Endothelial cell of umbilical vein (primary cell): ENCODE measurements around the gene BCR. TPM values are rescaled to one million over a fixed set of nuclear protein-coding genes. Genes with fewer than 3 reads are reported as not detected.

Experiments used
- BruUV-seq: library from RNA; stranded (reverse); fragments of 400-500 nt; replicated peaks from 2 replicates; lab custom pipeline; 2021; lab: Mats Ljungman, UMichigan
- CTCF ChIA-PET: fragments of 300-600, 350-600 bp; sonication (Branson Sonifier 250); formaldehyde crosslinking; loops from one replicate; lab custom pipeline; 2021; ENCODE audit warnings: antibody characterized with exemption, inconsistent platforms; lab: Charles Lee
- POLR2A ChIA-PET: fragments of 300-600, 350-600 bp; sonication (Branson Sonifier 250); formaldehyde crosslinking; loops from one replicate; lab custom pipeline; 2021; ENCODE audit warnings: antibody characterized with exemption, inconsistent platforms; lab: Charles Lee
- DNase-seq: peaks from one replicate; pipeline ENCODE4 v3.0.0-alpha.2; 2011; ENCODE audit warnings: low read depth, low spot score
- FAIRE-seq: peaks from 2 replicates; lab custom pipeline; 2011; peaks lifted over from hg19 to GRCh38; lab: Jason Lieb, UNC
- H2AFZ ChIP-seq: 2 replicates; pipeline ENCODE4 v1.6.0; 2012; ENCODE audit warnings: low read depth, low read length, control low read depth, inconsistent platforms
- H3K27ac ChIP-seq: 2 replicates; pipeline ENCODE4 v1.5.1; 2011; ENCODE audit warnings: low read depth, mild to moderate bottlenecking, control low read depth, low read length, moderate library complexity; ENCODE audit not compliant: insufficient read depth
- H3K27me3 ChIP-seq, 2 experiments: 2 replicates each; pipeline versions ENCODE4 v1.6.0 to v1.6.1; 2011; ENCODE audit warnings: low read length in 2 of 2, mixed read lengths in 1 of 2; ENCODE audit not compliant: control insufficient read depth in 2 of 2, insufficient read depth in 2 of 2
- H3K36me3 ChIP-seq, 2 experiments: 2 replicates in 1 of 2; 3 replicates in 1 of 2; pipeline ENCODE4 v1.5.1; 2011; ENCODE audit warnings: low read length in 2 of 2, mild to moderate bottlenecking in 1 of 2, moderate library complexity in 1 of 2; ENCODE audit not compliant: control insufficient read depth in 2 of 2, insufficient read depth in 2 of 2; ENCODE audit errors: extremely low read depth in 1 of 2
- H3K4me1 ChIP-seq: 3 replicates; pipeline ENCODE4 v1.5.1; 2011; ENCODE audit warnings: mild to moderate bottlenecking, low read length; ENCODE audit not compliant: control insufficient read depth, insufficient read depth; ENCODE audit errors: extremely low read depth
- H3K4me2 ChIP-seq: 2 replicates; pipeline ENCODE4 v1.6.1; 2011; ENCODE audit warnings: low read length, control low read depth, mixed read lengths; ENCODE audit not compliant: insufficient read depth
- H3K4me3 ChIP-seq, 3 experiments: fragments of 200-600 bp in 1 of 3; sonication (generic), shearing (Covaris generic) in 1 of 3; replicated peaks in 1 of 3; 2 replicates each; pipeline ENCODE4 v1.5.1; 2011 to 2016; ENCODE audit warnings: control low read depth in 3 of 3, low read length in 3 of 3, mild to moderate bottlenecking in 2 of 3, inconsistent platforms in 1 of 3, low read depth in 1 of 3, moderate library complexity in 1 of 3; ENCODE audit not compliant: insufficient read depth in 1 of 3
- H3K79me2 ChIP-seq: 2 replicates; pipeline ENCODE4 v1.6.0; 2012; ENCODE audit warnings: low read length, inconsistent platforms; ENCODE audit not compliant: control insufficient read depth, insufficient read depth
- H3K9ac ChIP-seq: replicated peaks from 2 replicates; pipeline ENCODE3; 2011; ENCODE audit warnings: low read length, control low read depth; ENCODE audit not compliant: insufficient read depth; ENCODE audit errors: extremely low read depth
- H3K9me1 ChIP-seq: replicated peaks from 3 replicates; pipeline ENCODE4 v1.6.0; 2011; ENCODE audit warnings: mild to moderate bottlenecking, low read length; ENCODE audit not compliant: control insufficient read depth, insufficient read depth; ENCODE audit errors: extremely low read depth
- H3K9me3 ChIP-seq: replicated peaks from 2 replicates; pipeline ENCODE4 v1.5.1; 2012; ENCODE audit warnings: low read length, inconsistent platforms; ENCODE audit not compliant: control insufficient read depth, insufficient read depth
- H4K20me1 ChIP-seq: replicated peaks from 2 replicates; pipeline ENCODE3; 2011; ENCODE audit warnings: mild to moderate bottlenecking, low read length; ENCODE audit not compliant: control insufficient read depth, insufficient read depth; ENCODE audit errors: extremely low read depth
- CTCF ChIP-seq, 2 donors: IDR thresholded peaks; 1 replicate in 1 of 2; 2 replicates in 1 of 2; pipeline ENCODE4 v1.5.1; 2011; ENCODE audit warnings: low read length in 2 of 2, mild to moderate bottlenecking in 2 of 2, moderate library complexity in 2 of 2, control low read depth in 1 of 2, inconsistent platforms in 1 of 2, low read depth in 1 of 2; ENCODE audit not compliant: insufficient read depth in 1 of 2; ENCODE audit errors: extremely low read depth in 1 of 2
- EZH2 ChIP-seq: IDR thresholded peaks from 2 replicates; pipeline ENCODE4 v1.6.1; 2012; ENCODE audit warnings: borderline replicate concordance, low read depth, mild to moderate bottlenecking, moderate library complexity, low read length, inconsistent platforms; ENCODE audit not compliant: severe bottlenecking
- FOS ChIP-seq: IDR thresholded peaks from 2 replicates; pipeline ENCODE4 v1.6.1; 2011; ENCODE audit warnings: mild to moderate bottlenecking, low read length, moderate library complexity, borderline replicate concordance; ENCODE audit not compliant: insufficient read depth
- GATA2 ChIP-seq: IDR thresholded peaks from 2 replicates; pipeline ENCODE4 v1.7.0; 2011; ENCODE audit warnings: low read depth, mild to moderate bottlenecking, moderate library complexity, mixed read lengths, low read length; ENCODE audit not compliant: insufficient read length, insufficient read depth
- JUN ChIP-seq: IDR thresholded peaks from 2 replicates; pipeline ENCODE4 v1.6.1; 2011; ENCODE audit warnings: borderline replicate concordance, low read depth; ENCODE audit not compliant: insufficient read length, insufficient read depth
- MAX ChIP-seq: IDR thresholded peaks from 2 replicates; pipeline ENCODE4 v1.6.1; 2011; ENCODE audit not compliant: insufficient read depth, insufficient read length
- MYC ChIP-seq: IDR thresholded peaks from one replicate; pipeline ENCODE4 v1.6.1; 2011; ENCODE audit warnings: mild to moderate bottlenecking, low read depth, low read length
- POLR2A ChIP-seq: IDR thresholded peaks from 2 replicates; pipeline ENCODE4 v1.6.1; 2012; ENCODE audit warnings: low read depth, mild to moderate bottlenecking, control low read depth, low read length
- POLR2AphosphoS5 ChIP-seq: IDR thresholded peaks from 2 replicates; pipeline ENCODE4 v1.6.1; 2012; ENCODE audit warnings: low read depth, mild to moderate bottlenecking, control low read depth, low read length, moderate library complexity; ENCODE audit not compliant: insufficient read depth
- dilution Hi-C: fragments of 300-500 bp; cut with MboI; formaldehyde crosslinking; loops from one replicate; pipeline ENCODE4 v1.15.0; 2019; ENCODE audit warnings: low sequenced_read_pairs; ENCODE audit not compliant: extremely low pct_ligation_motif_present
- intact Hi-C: fragments of 100-400 bp; cut with micrococcal nuclease; formaldehyde crosslinking; loops from one replicate; pipeline ENCODE4 v1.10.0; 2022
- polyA plus RNA-seq, 4 experiments: library from polyadenylated mRNA; depleted of rRNA in 3 of 4; stranded (reverse) in 3 of 4; unstranded in 1 of 4; fragments of >200 nt; gene quantifications; 2 replicates each; pipeline versions ENCODE4 v1.2.1 to v1.2.3, GENCODE V29; 2011 to 2012; ENCODE audit warnings: missing spikeins in 1 of 4
- total RNA-seq: library from RNA; stranded (reverse); gene quantifications from 2 replicates; pipeline ENCODE4 v1.2.3, GENCODE V29; 2021

Gene BCR
- total and polyA plus RNA-seq, 2 donors (not counting 3 experiments of a cell fraction or from before 2014, with no cell fraction given): 129 to 141 TPM

GRCh38 chr22:23267226-23268043 is 87.1 kb downstream of the BCR start:
- Histone ChIP-seq H2AFZ (no peak overlapping the region), H3K9me1 (no peaks in the 10 kb centered on the region), H3K27me3 (no peaks in the 10 kb centered on the region), H3K36me3 (peaks cover 18 to 72% of the 10 kb centered on the region in 2 experiments), H4K20me1 (no peaks in the 10 kb centered on the region), H3K9ac (no peak overlapping the region), H3K79me2 (peaks cover 14% of the 10 kb centered on the region), H3K4me1 (no peaks in the 10 kb centered on the region), H3K4me2 (no peak overlapping the region), H3K4me3 (no peak overlapping the region), H3K27ac (no peak overlapping the region), H3K9me3 (no peaks in the 10 kb centered on the region)
- CTCF ChIA-PET: interaction anchor here (1.5 to 1.7 kb wide), 2 partner anchors 14 to 89 kb away, joined by 4 to 5 read pairs; no protein-coding TSS in a partner anchor
- BruUV-seq: no TSS peak
- no peak for FAIRE-seq
- dilution Hi-C loops (no loop called here), intact Hi-C loops (no loop called here)
- POLR2A ChIA-PET: no interaction called here
- DNase-seq: no peak
- TF ChIP-seq FOS (no peak), MYC (no peak), GATA2 (no peak), EZH2 (no peak), POLR2A (no peak), JUN (no peak), CTCF (IDR thresholded peaks at IDR 0.05; ENCODE audit: extremely low read depth in 1 of 2, insufficient read depth in 1 of 2, low read depth in 1 of 2, low read length in 2 of 2) (no peak), POLR2AphosphoS5 (no peak), MAX (no peak)
